ENCODE data around the gene SUSD1.
A peak's percentile ranks its signal among the peaks of the same experiment; 100 is the strongest.

Gene SUSD1

DNA sequence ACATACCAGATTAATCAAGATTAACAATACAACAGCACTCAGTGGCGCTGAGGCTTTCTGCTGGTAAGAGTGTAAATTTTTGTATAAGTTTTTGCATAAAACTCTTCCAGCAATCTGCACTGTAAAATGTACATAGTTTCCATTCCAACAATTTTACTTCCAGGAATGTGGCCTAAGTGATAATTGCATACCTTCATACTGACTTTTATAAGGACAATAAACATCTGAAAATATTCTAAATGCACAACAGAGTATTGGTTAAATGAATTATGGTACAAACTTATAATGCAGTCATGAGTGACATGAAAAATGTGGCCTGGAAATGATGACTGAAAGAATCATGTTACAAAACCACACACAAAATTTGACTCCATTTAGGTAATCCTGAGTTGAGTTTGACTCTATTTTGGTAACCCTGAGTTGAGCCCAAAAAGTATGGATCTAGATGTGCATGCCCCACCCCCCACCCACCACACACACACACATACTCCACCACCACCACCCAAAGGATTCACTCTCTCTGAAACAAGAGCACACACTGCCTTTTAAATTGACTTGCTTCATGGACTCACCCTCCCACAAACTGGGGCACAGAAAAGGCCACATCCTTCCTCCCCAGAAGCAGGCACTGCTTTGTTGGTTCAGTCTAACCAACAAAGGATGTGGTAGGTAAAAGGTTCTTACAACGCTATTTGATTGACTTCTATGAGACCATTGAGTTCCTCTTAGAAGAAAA is 137.6 kb downstream of the SUSD1 start:
- no peak for DNase-seq

DNA sequence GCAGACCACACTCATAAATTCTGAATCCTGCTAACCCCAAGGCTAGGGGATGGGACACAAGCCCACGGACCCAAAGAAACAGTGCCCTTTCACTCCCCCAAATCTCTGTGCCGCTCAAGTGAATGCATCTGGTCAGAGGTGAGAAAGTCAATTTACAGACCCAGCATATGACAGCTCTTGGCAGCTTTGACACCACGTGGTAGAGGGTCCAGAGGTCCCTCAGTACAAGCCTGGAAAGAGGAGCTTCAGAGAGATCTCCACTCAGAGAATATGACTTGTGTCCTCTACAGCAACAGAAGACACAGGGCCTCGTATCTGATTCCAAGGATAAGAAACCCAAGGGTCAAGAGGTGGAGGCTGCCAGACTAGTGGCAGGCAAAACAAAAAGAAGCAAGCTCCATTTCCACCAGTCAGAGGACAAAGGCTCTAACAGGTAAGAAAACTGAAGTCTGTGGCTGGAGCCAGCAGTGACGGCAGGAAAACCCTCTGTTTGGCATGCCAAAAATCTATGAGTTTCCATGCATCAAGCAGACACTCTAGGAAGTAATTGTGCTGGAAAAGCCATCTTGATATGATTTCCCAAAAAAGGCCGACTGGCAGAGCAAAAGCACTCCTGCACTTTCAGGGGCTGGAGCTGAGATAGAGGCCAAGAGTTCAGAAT is 139.8 kb downstream of the SUSD1 start:
- DNase-seq = no peak

DNA sequence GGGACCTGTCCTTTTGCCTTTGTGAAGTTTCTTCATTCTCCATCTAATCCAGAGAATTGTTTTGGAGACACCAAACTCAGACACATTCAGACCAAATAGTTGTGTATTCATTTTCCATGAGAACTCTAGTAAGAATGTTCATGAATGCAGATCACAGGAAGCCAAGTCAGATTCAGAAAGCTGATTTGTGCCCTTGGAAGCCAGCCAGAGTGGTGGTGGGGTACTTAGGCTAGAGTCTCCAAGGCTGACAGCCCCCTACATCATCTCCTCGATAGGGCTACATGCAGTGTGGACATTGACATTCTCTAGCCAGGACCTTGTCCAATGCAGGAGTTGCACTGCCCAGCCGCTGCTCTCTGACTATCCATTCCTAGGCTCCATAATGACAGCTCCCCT is 140.9 kb downstream of the SUSD1 start:
- no peak for DNase-seq

DNA sequence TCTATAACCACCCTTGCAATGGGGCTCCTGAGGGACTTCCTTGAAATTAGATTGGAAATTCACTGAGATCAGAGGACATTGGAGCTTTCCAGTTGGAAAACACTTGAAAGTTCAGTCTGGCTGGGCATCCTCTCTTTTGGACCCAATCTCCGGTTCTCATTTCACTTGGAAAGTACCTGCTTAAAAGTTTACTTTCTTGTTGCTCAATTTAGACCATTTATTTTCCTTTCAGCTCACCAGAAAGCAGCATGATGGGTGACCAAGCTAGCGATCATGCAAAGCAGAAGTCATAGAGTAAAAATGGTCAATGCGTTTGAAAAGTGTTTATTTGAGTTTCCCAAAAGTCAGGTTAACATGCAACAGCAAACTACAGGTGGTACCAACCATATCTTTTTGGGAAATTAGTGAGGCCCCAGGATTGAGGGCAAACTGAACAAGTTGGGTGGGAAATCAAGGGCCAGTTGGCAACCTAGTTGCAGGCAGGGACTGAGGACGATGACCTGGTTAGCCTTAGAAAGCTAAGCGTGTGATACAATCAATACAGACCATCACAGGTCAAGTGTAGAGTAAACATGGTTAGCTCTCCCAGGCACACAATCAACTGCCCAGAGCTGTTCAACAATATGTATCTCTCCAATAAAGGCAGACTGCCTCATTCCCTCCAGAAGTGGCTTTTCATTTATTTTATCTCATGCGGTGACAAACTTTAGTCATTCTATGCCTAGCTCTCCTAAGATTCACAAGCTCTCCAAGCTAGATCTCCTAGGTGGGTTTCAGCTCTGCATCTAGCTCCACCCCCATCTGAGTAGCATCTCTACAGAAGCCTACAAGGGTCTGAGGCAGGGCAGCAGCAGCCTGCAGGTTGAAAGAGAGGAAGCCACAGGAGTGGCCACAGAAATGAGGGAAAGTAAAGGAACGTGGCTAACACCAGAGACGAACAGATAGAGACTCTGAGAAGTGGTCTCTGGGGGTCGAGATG is 141.6 kb downstream of the SUSD1 start:
- DNase-seq = no peak

DNA sequence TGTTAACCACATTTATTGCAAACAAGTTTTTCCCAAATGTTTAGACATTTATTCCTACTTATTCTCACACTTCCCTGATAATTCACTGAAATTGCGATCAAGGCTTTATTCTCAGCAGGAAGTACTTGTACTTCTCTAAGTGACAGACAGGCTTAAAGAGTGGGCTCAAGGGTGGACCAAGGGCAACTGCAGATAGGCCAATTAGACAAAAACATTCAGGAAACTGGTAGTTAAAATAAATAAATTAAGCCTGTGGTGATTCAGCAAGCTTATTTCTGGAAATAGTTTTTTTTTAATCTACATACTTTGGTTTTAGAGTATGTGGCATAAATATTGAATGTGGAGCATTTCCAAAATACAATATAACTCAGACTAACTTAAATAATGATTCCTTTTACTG is 142.4 kb downstream of the SUSD1 start:
- DNase-seq = no peak

DNA sequence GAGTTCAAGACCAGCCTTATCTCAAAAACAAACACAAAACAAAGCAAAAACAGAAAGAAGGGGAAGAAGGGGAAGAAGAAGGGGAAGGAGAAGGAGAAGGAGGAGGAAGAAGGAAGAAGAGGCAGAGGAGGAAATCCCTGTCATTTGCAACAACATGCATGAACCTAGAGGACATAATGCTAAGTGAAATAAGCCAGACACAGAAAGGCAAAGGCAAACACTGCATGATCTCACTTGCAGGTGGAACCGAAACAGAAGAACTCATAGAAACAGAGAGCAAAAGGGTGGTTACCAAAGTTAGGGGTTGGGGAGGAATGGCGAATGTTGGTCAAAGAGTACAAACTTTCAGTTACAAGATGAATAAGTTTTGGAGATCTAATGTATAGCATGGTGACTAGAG is 143.1 kb downstream of the SUSD1 start:
- no peak for DNase-seq

DNA sequence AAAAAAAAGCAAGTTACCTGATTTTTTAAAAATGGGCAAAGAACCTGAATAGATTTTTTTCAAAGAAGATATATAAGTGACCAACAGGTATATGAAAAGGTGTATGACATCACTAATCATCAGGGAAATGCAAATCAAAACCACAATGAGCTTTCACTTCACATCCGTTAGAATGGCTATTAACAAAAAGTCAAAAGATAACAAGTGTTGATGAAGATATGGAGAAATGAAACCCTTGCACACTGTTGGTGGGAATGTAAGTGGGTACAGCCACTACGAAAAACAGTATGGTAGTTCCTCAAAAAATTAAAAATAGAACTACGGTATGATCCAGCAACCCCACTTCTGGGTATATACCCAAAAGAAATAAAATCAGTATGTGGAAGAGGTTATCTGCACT is 143.7 kb downstream of the SUSD1 start:
- no peak for DNase-seq

DNA sequence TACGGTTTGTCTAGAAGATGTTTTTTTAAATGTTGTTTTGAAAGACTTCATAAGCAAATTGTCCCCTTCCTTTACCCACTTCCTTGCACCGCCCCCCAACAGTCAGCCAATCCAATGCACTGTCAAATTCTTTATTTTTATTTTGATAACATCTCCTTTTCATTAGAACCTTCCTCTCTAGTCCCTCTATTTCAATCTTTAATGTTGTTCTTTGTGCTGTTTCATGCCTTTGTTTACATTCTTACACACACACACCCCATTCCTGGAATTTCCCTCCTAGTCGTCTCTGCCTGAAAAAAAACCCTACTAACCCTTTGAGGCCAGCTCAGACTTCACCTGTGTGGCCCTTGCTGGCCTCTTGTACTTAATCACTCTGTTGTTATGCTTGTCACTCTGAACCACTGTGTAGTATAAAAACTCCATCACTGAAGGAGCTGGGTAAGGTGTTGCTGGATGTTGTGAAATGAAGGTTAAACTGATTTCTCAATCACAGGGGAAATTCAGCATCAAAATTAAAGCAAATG is 145.1 kb downstream of the SUSD1 start:
- DNase-seq = no peak

GRCh38 chr9:112028242-112029221 is 146.6 kb downstream of the SUSD1 start:
- no peak for DNase-seq

GRCh38 chr9:112025850-112026249 is 149.2 kb downstream of the SUSD1 start:
- DNase-seq = no peak

GRCh38 chr9:112021742-112022141 is 153.4 kb downstream of the SUSD1 start:
- no peak for DNase-seq

GRCh38 chr9:112020680-112021596 is 154.2 kb downstream of the SUSD1 start:
- no peak for DNase-seq

DNA sequence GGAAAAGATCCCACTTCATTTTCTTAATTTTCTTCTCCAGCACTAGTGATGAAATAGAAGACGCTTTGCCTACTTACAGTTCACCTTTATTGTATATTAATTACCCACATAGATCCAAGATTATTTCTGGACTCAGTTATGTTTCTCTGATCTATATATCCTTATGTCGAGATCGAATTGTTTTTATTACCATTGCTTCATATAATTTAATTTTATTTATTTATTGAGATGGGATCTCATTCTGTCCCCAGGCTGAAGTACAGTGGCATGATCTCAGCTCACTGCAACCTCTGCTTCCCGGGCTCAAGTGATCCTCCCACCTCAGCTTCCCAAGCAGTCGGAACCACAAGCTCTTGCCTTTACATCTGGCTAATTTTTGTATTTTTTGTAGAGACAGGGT is 157.2 kb downstream of the SUSD1 start:
- no peak for DNase-seq

DNA sequence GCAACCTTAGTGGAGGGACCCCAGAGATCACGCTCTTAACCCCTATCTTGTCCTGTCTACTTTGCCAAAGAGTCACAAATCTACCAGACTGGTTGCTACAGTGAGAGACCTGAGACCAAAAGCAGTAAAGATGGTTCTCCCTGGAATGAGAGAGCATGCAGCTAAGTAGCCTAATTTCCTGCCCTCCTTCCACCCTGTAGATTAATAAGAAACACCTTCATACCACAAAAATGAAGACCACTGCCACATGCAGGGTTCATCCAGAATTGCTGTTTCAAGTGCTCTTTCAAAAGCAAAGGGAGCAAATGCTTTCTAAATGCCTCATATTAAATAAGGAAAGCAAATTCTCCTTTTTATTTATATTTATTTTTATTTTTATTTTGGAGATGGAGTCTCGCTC is 159.4 kb downstream of the SUSD1 start:
- DNase-seq = no peak

- no peak for DNase-seq
Observed at GRCh38 chr9:112015149-112015548, 159.9 kb downstream of the SUSD1 start.

DNA sequence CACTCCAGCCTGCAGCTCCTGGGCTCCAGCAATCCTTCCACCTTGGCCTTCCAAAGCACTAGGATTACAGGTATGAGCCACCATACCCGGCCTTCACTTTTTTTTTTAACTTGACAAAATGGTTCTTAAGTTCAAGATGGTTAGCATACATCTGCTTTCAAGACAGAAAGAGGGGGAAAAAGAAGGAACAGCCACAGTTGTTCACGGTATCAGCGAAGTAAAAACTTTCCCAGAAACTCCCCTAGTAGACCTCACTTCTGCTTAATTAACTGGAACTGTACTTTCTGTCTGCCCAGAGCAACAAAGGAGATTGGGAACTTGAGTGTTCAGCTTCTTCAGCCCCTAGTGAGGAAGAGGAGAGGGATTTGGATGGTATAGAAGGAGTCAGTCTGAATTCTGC is 161.8 kb downstream of the SUSD1 start:
- DNase-seq = no peak

GRCh38 chr9:112012026-112012902 is 162.8 kb downstream of the SUSD1 start:
- DNase-seq = no peak

DNA sequence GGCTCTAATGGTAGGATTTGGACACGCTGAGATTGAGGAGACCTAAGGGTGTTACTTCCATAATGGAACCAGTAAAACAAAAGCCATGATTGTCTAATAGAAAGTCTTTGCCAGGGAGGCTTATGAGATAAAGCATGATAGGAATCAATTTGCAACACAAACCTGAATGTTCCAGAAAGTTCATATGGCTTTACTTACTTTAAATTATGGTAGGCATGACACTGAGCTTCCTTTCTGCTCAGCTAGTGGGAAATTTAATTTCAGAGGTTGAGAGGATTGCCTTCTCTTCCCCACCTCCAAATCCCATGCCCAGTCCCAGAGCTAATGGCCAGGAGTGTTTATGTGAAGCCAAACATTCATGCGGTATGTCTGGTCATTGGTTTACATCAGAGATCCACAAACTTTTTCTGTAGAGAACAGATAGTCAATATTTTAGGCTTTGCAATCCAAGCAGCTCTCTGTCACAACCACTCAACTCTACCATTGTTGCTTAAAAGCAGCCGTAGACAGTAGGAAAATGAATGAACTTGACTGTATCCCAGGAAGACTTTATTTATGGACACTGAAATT is 164.0 kb downstream of the SUSD1 start:
- no peak for DNase-seq

- peak; percentile 30 for DNase-seq
Observed at GRCh38 chr9:112010537-112010936, 164.6 kb downstream of the SUSD1 start.

DNA sequence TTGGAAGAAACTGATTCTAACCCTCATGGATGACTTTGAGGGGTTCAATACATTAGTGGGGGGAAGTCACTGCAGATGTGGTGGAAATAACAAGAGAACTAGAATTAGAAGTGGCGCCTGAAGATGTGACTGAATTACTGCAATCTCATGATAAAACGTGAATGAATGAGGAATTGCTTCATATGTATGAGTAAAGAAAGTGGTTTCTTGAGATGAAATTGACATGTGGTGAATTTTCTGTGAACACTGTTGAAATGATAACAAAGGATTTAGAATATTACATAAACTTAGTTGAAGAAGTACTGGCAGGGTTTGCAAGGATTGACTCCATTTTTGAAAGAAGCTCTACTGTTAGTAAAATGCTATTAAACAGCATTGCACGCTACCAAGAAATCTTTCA is 165.4 kb downstream of the SUSD1 start:
- no peak for DNase-seq
